ENCODE data around the gene GPR180.

The GPR180 gene

DNA sequence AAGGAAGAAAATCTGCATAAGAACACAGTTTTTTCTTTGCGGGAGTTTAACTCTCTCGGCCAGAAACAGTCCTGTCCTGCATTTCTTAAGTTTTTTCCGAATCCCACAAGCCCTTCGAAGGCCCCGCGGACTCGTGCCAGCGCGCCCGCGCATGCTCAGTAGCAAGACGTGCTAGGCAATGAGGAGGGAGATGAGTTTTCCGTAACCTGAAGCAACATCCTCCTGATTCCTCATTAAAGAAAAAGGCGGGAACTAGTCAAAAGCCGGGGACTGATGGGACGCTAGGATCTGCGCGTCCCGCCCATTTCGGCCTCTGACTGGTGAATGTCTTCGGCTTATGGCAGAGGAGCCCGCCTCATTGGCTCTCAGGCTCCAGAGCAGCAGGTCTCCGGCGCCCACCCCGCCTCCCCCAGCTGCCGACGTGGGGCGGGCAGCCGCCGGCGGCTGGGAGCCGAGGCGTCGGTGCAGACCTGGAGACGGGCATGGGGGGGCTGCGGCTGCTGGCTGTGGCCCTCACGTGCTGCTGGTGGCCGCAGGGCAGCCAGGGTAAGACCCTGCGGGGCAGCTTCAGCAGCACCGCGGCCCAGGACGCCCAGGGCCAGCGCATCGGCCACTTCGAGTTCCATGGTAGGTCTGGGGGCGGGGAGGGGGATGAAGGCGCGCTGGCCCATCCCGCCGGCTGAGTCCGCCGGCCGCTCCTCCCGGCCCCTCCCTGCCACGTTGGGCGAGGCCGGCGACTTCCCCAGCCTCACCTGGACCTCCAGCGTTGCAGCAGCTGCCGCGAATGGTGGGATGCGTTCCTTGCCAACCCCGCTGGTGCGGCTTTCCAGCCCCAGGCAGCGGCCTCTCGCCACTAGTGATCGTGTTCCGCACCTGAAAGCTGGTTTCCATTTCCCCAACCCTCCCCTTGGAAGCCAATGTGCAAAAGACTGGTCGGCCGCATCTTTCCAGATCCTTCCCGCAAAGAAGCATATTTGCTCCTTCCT lies at the start of gene GPR180:
Gene GPR180, plus strand, starts transcription at position 412 of the 986 bp plus-strand sequence. Its CDS starts 71 bp downstream, at position 483.
- peak; percentile 98 for DNase-seq (ENCODE audit: extremely low read depth, low read depth)
- no peak for TF ChIP-seq CTCF (IDR thresholded peaks at IDR 0.05; ENCODE audit: low read depth, low read length, missing control alignments)
- H3K4me3 ChIP-seq (replicated peaks; ENCODE audit: low read depth, low read length): peak within 1 kb of the TSS; percentile 69

GRCh38 chr13:94552095-94552494 lies 49.6 kb upstream of the GPR180 start:
- DNase-seq (ENCODE audit: extremely low read depth, low read depth): no peak
- no peak overlapping the region for H3K4me3 ChIP-seq (replicated peaks; ENCODE audit: low read depth, low read length)
- no peak for TF ChIP-seq CTCF (IDR thresholded peaks at IDR 0.05; ENCODE audit: low read depth, low read length, missing control alignments)

DNA sequence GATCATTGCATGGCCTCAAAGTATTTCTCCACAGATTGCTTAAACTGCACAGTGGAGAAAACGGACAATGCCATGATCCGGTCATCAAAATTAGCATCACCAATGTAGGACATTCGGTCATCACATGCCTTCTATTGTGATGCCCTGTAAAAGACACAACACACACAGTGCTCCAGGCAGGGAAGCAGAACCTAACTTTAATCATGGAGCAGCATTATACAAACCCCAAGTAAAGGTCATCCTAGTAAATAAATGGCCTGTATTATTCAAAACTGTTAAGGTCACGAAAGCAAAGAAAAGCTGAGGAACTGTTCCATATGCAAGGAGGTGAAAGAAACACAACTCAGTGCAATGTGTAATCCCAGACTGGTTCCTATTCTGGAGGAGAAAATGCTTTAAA lies 47.9 kb upstream of the GPR180 start:
- no peak for DNase-seq (ENCODE audit: extremely low read depth, low read depth)
- no peak overlapping the region for H3K4me3 ChIP-seq (replicated peaks; ENCODE audit: low read depth, low read length)
- TF ChIP-seq CTCF (IDR thresholded peaks at IDR 0.05; ENCODE audit: low read depth, low read length, missing control alignments): no peak

GRCh38 chr13:94556041-94556440 lies 45.6 kb upstream of the GPR180 start:
- no peak for TF ChIP-seq CTCF (IDR thresholded peaks at IDR 0.05; ENCODE audit: low read depth, low read length, missing control alignments)
- H3K4me3 ChIP-seq (replicated peaks; ENCODE audit: low read depth, low read length): no peak overlapping the region
- no peak for DNase-seq (ENCODE audit: extremely low read depth, low read depth)

- no peak for DNase-seq (ENCODE audit: extremely low read depth, low read depth)
Observed at GRCh38 chr13:94556621-94557020, 45.0 kb upstream of the GPR180 start.

GRCh38 chr13:94557684-94558235 lies 43.9 kb upstream of the GPR180 start:
- TF ChIP-seq CTCF (IDR thresholded peaks at IDR 0.05; ENCODE audit: low read depth, low read length, missing control alignments): no peak
- no peak for DNase-seq (ENCODE audit: extremely low read depth, low read depth)
- no peak overlapping the region for H3K4me3 ChIP-seq (replicated peaks; ENCODE audit: low read depth, low read length)

More at GRCh38 chr13:94556621-94557020, 45.0 kb upstream of the GPR180 start:
- TF ChIP-seq CTCF (IDR thresholded peaks at IDR 0.05; ENCODE audit: low read depth, low read length, missing control alignments): no peak
- H3K4me3 ChIP-seq (replicated peaks; ENCODE audit: low read depth, low read length): no peak overlapping the region

Measured in HFF-Myc (cell line).